Measurements from ENCODE around the gene ZNF555.
"Not testable (repeated sequence)": the region's sequence is repeated elsewhere in the genome, so short reads cannot be mapped to it uniquely, and the experiment has no call there.

Gene ZNF555

GRCh38 chr19:2887391-2887914, 46.2 kb downstream of the ZNF555 start:
- Histone ChIP-seq H3K27me3 (ENCODE audit: control insufficient read depth, low read length) (no peaks in the 10 kb centered on the region), H3K9me2 (replicated peaks; ENCODE audit: control insufficient read depth, low read length) (no peaks in the 10 kb centered on the region), H3K79me2 (ENCODE audit: control insufficient read depth, low read length) (no peaks in the 10 kb centered on the region), H3F3A (ENCODE audit: control insufficient read depth, insufficient read depth) (peaks cover 9% of the 10 kb centered on the region; the same call in 1 of the 2 replicates), H3K9me3 (ENCODE audit: control insufficient read depth, insufficient read depth, low read length) (no peaks in the 10 kb centered on the region), H3K4me3 (ENCODE audit: low read length) (peak overlapping the region; percentile 25), H3K36me3 (ENCODE audit: control insufficient read depth, low read length) (no peaks in the 10 kb centered on the region), H4K20me1 (ENCODE audit: control insufficient read depth, insufficient read depth, low read depth, low read length) (no peaks in the 10 kb centered on the region), H3K4me1 (ENCODE audit: control insufficient read depth, low read length) (peaks cover 18% of the 10 kb centered on the region), H3K27ac (ENCODE audit: low read depth, low read length) (peak overlapping the region; percentile 67), H3K4me2 (ENCODE audit: low read length) (peak overlapping the region; percentile 47)
- peak; percentile 67 for TF ChIP-seq CTCF (IDR thresholded peaks at IDR 0.05; ENCODE audit: low read depth, low read length, poor library complexity, severe bottlenecking)
- TF ChIP-seq EZH2phosphoT487 (IDR thresholded peaks at IDR 0.05; ENCODE audit: borderline replicate concordance, low read length), result no peak

GRCh38 chr19:2888731-2889224, 47.5 kb downstream of the ZNF555 start:
- Histone ChIP-seq H3K9me3 (ENCODE audit: control insufficient read depth, insufficient read depth, low read length) (no peaks in the 10 kb centered on the region), H3K79me2 (ENCODE audit: control insufficient read depth, low read length) (no peaks in the 10 kb centered on the region), H3K4me1 (ENCODE audit: control insufficient read depth, low read length) (peaks cover 18% of the 10 kb centered on the region), H3K4me3 (ENCODE audit: low read length) (peak overlapping the region; percentile 25), H3K4me2 (ENCODE audit: low read length) (peak overlapping the region; percentile 47), H3K9me2 (replicated peaks; ENCODE audit: control insufficient read depth, low read length) (no peaks in the 10 kb centered on the region), H4K20me1 (ENCODE audit: control insufficient read depth, insufficient read depth, low read depth, low read length) (no peaks in the 10 kb centered on the region), H3K27ac (ENCODE audit: low read depth, low read length) (peak overlapping the region; percentile 67), H3F3A (ENCODE audit: control insufficient read depth, insufficient read depth) (peaks cover 9% of the 10 kb centered on the region; the same call in 1 of the 2 replicates), H3K36me3 (ENCODE audit: control insufficient read depth, low read length) (no peaks in the 10 kb centered on the region), H3K27me3 (ENCODE audit: control insufficient read depth, low read length) (no peaks in the 10 kb centered on the region)
- no peak for TF ChIP-seq EZH2phosphoT487 (IDR thresholded peaks at IDR 0.05; ENCODE audit: borderline replicate concordance, low read length)
- no peak for TF ChIP-seq CTCF (IDR thresholded peaks at IDR 0.05; ENCODE audit: low read depth, low read length, poor library complexity, severe bottlenecking)

- not testable (repeated sequence) for H3F3A ChIP-seq (ENCODE audit: control insufficient read depth, insufficient read depth); H3K9me3 ChIP-seq (ENCODE audit: control insufficient read depth, insufficient read depth, low read length); H3K4me2 ChIP-seq (ENCODE audit: low read length); H3K36me3 ChIP-seq (ENCODE audit: control insufficient read depth, low read length); H4K20me1 ChIP-seq (ENCODE audit: control insufficient read depth, insufficient read depth, low read depth, low read length); H3K9me2 ChIP-seq (replicated peaks; ENCODE audit: control insufficient read depth, low read length); H3K27ac ChIP-seq (ENCODE audit: low read depth, low read length); H3K4me3 ChIP-seq (ENCODE audit: low read length); H3K27me3 ChIP-seq (ENCODE audit: control insufficient read depth, low read length); H3K79me2 ChIP-seq (ENCODE audit: control insufficient read depth, low read length)
- peaks cover 18% of the 10 kb centered on the region for H3K4me1 ChIP-seq (ENCODE audit: control insufficient read depth, low read length)
These were observed 49.3 kb downstream of the ZNF555 start for GRCh38 chr19:2890531-2890930.

- H3K9me2 ChIP-seq (replicated peaks; ENCODE audit: control insufficient read depth, low read length), result no peaks in the 10 kb centered on the region
- H3K36me3 ChIP-seq (ENCODE audit: control insufficient read depth, low read length), result no peaks in the 10 kb centered on the region
- H3K27ac ChIP-seq (ENCODE audit: low read depth, low read length), result no peak overlapping the region
- no peak overlapping the region for H3K4me2 ChIP-seq (ENCODE audit: low read length)
- H3K9me3 ChIP-seq (ENCODE audit: control insufficient read depth, insufficient read depth, low read length), result 0 out of 2 replicates have a peak, but pooled peaks cover 3% of the 10 kb centered on the region
- peaks cover 2% of the 10 kb centered on the region for H3K4me1 ChIP-seq (ENCODE audit: control insufficient read depth, low read length)
- no peaks in the 10 kb centered on the region for H4K20me1 ChIP-seq (ENCODE audit: control insufficient read depth, insufficient read depth, low read depth, low read length)
- H3K4me3 ChIP-seq (ENCODE audit: low read length), result no peak overlapping the region
- TF ChIP-seq CTCF (IDR thresholded peaks at IDR 0.05; ENCODE audit: low read depth, low read length, poor library complexity, severe bottlenecking) (no peak), EZH2phosphoT487 (IDR thresholded peaks at IDR 0.05; ENCODE audit: borderline replicate concordance, low read length) (no peak)
- peaks cover 2% of the 10 kb centered on the region; the same call in 1 of the 2 replicates for H3F3A ChIP-seq (ENCODE audit: control insufficient read depth, insufficient read depth)
- H3K79me2 ChIP-seq (ENCODE audit: control insufficient read depth, low read length), result peaks cover 9% of the 10 kb centered on the region
- no peaks in the 10 kb centered on the region for H3K27me3 ChIP-seq (ENCODE audit: control insufficient read depth, low read length)
These were observed 55.4 kb downstream of the ZNF555 start for GRCh38 chr19:2896694-2897093.
